AG10803 (cell line): Measurements from ENCODE around the gene ELN.
"Not testable (repeated sequence)": the region's sequence is repeated elsewhere in the genome, so short reads cannot be mapped to it uniquely, and the experiment has no call there.

ENCODE experiments used
- DNase-seq: peaks from one replicate; pipeline ENCODE4 v3.0.0; 2010; ENCODE audit warnings: low read depth
- H3K4me3 ChIP-seq: 2 replicates; pipeline ENCODE4 v1.5.1; 2011; ENCODE audit warnings: mild to moderate bottlenecking, low read length, control low read depth
- CTCF ChIP-seq: conservative IDR thresholded peaks from 2 replicates; pipeline ENCODE4 v1.5.1; 2011; ENCODE audit warnings: mild to moderate bottlenecking, low read length, control low read depth, inconsistent platforms

ELN gene

GRCh38 chr7:74043523-74043951 lies 15.6 kb downstream of the ELN start:
- DNase-seq = peak; percentile 62
- TF ChIP-seq CTCF = no peak
- no peak overlapping the region for H3K4me3 ChIP-seq

- no peak for DNase-seq
- no peak for TF ChIP-seq CTCF
These were observed 16.7 kb downstream of the ELN start for GRCh38 chr7:74044366-74045350.

GRCh38 chr7:74046581-74046980 lies 18.6 kb downstream of the ELN start:
- not testable (repeated sequence) for H3K4me3 ChIP-seq, DNase-seq

More at GRCh38 chr7:74044366-74045350, 16.7 kb downstream of the ELN start:
- no peak overlapping the region for H3K4me3 ChIP-seq

GRCh38 chr7:74047804-74048380 lies 19.9 kb downstream of the ELN start:
- DNase-seq = no peak
- H3K4me3 ChIP-seq = no peak overlapping the region
- no peak for TF ChIP-seq CTCF

- no peak for TF ChIP-seq CTCF
- DNase-seq = no peak
- H3K4me3 ChIP-seq = no peak overlapping the region
These were observed 21.1 kb downstream of the ELN start for GRCh38 chr7:74048999-74049599.

GRCh38 chr7:74049997-74050798 lies 22.2 kb downstream of the ELN start:
- no peak for TF ChIP-seq CTCF
- H3K4me3 ChIP-seq = no peak overlapping the region
- no peak for DNase-seq

- DNase-seq = no peak
- TF ChIP-seq CTCF = no peak
These were observed 23.2 kb downstream of the ELN start for GRCh38 chr7:74051193-74051592.

More at GRCh38 chr7:74051193-74051592, 23.2 kb downstream of the ELN start:
- H3K4me3 ChIP-seq = no peak overlapping the region
